Measurements from ENCODE around the gene LRPAP1.
"Not testable (repeated sequence)": the region's sequence is repeated elsewhere in the genome, so short reads cannot be mapped to it uniquely, and the experiment has no call there.

The LRPAP1 gene

GRCh38 chr4:3471098-3471760, 61.0 kb downstream of the LRPAP1 start:
- DNase-seq, result no peak

DNA sequence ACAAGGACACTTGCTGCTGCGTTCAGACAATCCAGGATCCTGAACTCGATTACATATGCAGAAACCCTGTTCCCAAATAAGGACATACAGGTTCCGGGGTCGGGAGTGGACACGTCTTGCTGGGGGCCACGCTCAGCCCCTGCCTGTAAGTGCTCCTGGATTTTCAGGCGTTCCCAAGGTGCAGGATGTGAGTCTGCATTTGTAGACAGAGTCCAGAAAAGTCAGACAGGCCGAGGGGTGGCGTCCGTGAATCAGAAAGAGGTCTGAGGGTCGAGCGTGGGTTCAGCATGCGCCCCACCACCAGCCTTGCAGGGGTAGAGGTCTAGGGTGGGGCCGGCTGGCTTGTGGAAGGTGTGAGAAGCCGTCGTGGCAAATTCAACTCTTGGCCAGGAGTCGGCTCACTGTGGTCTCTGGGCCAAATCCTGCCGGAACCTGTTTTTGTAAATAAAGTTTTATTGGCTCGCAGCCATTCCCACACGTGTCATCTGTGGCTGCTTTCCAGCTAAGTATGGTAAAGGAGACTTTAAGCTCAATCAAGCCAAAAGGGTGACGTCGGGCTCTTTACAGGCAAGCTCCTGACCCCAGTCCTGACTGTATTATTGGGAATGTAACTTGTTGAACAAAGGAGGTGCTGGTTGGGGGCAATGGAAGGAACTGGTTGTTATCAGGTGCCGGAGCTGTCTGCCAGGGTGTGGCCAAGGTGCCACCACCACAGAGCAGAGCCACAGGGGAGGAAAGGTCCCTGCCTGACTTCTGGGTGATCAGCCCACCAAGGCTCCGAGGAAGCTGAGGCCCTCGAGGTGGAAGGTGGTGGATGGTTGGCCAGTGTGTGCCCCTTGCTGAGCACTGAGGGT, 61.8 kb downstream of the LRPAP1 start:
- peak; percentile 10 for DNase-seq

DNA sequence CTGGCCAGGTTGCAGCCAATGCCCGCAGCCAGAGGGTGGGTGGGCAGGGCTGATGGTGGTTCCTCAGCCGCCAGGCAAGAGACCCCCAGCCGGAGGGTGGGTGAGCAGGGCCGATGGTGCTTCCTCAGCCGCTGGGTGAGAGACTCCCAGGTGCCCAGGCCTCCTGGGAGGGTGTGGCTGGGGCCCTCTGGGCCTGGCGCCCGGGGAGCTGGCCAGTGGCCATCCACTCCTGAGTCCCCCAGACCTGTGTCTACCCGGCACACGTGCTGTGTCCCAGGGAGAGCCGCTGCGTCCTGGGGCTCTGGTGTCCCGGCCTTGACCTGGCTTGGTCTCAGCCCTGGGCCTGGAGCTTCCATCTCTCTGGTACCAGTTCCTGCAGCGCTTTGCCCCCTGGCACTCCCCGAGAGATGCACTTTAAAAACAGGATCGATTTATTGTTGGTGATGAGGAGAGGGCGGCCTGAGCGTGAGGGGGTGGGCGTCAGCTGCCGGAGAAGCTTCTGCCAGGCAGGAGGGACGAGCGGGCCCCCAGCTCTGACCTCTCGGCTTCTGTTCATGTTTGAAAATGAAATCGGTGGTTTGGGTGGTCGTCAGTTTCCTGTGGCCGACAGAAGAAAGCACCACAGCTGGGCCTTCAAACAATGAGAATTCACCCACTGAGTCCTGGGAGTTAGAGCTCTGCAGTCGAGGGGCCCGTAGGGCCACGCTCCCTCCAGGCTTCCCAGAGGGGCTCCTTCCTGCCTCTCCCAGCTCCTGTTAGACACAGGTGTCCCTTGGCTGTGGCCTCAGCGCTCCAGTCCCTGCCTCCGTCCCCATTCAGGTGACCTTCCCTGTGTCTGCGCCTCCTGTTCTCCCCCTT, 62.6 kb downstream of the LRPAP1 start:
- no peak for DNase-seq

DNA sequence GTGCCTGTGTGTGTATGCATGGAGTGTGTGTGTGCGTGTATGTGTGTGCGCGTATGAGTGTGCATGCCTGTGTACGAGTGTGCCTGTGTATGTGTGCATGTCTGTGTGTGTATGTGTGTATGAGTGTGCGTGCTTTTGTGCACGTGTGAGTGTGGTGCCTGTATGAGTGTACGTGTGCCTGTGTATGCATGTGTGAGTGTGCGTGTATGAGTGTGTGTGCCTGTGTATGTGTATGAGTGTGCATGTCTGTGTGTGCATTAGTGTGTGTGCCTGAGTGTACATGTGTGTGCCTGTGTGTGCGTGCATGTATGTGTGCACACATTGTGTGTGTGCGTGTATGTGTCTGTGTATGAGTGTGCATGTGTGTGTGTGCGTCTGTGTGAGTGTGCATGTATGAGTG, 63.4 kb downstream of the LRPAP1 start:
- DNase-seq, result no peak

DNA sequence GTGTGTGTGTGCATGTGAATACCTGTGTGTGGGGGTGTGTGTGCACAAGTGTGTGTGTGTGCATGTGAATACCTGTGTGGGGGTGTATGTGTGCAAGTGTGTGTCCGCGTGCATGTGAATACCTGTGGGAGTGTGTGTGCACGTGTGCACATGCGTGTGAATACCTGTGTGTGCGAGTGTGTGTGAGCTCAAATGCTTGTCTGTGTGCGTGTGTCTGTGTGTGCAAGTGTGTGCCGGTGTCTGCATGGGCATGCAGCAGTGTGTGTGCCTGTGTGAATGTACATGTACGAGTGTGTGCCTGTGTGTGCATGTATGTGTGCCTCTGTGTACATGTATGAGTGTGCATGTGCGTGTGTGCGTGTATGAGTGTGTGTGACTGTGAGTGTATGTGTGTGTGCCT, 64.1 kb downstream of the LRPAP1 start:
- DNase-seq, result no peak

DNA sequence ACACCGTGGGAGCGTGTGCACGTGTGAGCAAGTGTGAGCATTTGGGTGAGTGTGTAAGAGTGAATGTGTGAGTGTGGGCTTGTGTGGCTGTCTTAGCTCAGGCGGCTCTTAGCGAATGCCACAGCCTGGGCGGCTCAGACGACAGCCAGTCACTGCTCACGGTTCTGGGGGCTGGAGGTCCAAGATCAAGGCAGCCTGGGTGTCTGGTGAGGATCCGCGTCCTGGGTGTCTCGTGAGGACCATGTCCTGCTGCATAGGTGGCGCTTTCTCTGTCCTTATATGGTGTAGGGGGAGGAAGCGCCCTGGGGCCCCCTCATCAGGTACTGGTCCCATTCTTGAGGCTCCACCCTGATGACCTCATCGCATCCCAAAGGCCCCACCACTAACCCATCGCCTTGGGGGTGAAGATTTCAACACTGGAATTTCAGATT, 64.6 kb downstream of the LRPAP1 start:
- no peak for DNase-seq

DNA sequence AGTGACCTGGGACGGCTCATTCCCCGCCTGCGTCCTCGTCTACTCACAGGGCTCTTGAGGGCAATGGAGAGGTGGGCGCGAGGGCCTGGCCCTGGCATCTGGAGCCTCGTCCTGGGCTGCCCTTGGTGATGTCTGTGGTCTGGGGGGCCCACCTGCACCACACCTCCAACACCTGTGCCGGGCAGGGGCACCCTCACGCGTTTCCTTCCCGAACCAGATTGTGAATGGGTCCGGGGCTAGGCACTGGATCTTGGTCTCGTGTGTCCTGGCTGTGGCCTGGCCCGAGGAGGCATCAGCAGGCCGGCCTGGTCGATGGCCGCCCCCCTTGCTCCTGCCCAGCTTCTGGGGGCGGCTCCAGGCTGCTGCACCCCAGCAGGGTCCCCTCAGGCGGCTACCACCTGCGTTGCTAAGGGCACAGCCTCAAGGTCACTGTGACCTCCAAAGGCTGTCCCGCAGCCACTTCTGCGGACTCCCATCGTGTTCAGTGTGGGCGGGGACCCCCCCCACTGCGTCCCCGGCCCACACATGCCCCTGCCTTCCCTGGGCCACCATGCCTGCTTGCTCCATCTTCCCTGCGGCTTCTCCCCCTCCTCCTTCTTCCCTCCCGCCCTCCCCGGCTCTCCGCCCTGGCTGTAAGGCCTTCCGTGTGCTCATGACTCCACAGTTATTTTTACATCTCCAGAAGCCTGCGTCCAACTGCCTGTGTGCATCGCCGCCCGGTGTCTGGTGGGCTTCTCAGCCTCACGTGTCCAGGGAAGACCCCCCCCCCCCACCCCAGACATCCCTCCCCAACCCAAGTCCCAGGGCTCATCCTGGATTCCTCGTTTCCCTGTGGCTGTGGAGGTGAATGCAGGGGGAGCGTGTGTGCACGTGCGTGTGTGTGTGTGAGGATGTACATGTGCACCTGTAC, 65.3 kb downstream of the LRPAP1 start:
- no peak for DNase-seq

- DNase-seq, result no peak
These were observed 66.2 kb downstream of the LRPAP1 start for GRCh38 chr4:3465698-3466671.

GRCh38 chr4:3464911-3465697, 67.1 kb downstream of the LRPAP1 start:
- no peak for DNase-seq

DNA sequence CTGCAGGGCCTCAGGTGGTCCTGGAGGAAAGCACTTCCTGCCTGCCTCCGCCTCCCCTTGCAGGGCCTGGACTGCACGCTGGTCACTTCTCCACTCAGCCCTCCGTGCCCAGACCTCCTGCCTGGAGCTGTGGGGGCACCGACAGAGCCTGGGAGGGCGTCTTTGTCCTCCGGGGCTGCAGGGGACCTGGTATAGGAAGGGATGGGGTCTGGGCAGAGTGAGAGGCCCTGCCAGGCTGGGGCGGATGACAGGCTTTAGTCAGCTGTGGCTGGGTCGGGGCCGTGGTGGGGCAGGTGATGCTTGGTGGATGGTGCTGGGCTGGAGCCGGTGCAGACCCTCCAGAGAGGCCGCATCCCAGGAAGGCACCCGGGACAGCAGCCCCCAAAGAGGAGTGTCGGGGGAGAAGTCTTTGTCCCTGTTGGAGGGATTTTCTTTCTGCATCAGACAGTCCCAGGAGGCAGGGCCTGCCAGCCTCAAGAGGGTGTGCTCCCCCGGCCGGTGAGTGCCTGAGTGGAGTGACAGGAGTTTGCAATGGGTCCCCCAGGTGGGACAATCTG, 67.8 kb downstream of the LRPAP1 start:
- no peak for DNase-seq

GRCh38 chr4:3463556-3464348, 68.5 kb downstream of the LRPAP1 start:
- no peak for DNase-seq

DNA sequence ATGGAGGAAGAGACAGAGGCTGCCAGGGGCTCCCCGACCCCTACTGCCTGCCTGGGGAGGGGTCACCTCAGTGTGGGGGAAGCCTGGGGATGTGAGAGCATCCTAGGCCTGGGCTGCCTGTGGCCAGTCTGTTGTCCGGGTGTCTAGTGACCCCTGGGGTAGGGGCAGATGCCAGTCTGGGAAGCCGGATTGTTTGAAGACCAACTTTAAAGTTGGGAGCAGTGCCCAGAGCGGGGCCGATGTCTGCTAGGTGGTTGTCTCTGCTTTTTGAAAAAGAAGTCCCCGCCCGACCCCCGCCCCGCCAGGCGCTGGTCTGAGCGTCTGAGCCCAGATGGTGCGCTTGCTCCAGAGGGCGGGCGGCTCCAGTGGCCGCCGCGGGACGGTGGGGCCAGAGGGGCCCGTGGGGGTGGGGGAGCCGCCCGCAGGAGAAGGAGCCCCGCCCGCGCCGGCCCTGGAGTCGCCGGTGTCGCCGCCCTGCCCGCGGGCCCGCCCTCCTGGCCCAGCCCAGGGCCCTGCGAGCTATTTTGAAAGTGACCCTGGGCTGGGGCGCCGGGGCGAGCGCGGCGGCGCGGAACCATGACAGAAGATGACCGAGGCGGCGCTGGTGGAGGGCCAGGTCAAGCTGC, 69.3 kb downstream of the LRPAP1 start, which contains the start of gene DOK7:
Gene DOK7, plus strand, starts transcription at position 517 of the 626 bp plus-strand sequence. Its CDS starts 70 bp downstream, at position 587.
- no peak for DNase-seq

GRCh38 chr4:3462321-3462789, 69.9 kb downstream of the LRPAP1 start:
- DNase-seq, result no peak

DNA sequence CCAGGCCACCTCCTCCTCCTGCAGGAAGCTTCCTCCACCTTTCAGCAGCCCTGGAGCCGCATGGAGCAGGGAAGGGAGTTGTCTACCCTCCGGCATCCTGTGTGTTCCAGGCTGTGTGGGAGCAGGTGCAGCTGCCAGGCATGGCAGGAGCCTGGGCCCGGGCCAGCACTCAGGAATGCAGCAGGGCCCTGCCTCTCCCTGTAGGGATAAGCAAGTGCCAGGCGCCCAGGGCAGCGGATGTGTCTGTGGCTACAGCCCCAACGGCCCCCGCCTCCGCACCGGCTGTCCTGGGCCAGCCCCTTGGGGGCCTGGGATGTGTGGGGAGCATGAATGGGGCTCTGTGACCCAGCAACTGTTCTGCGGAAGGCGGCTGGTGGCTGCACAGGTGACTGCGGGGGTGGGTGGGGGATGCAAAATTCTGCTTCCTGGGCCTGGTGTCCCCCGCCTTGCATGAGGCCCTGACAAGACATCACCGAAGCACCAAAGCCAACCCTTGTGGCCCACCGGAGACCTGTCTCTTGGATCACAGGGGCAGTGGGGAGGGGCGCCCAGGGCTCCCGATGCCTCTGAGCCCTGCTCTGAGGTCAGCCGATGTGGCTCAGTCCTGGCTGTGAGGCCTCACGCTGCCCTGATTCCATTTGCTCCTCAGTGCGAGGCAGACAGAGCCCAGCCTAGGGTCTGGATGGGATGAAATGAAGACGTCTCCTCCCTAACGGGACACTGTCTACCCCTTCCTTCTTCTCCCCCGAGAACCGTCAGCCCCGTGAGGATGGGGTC, 70.5 kb downstream of the LRPAP1 start:
- DNase-seq, result peak; percentile 31

- DNase-seq, result no peak
These were observed 71.3 kb downstream of the LRPAP1 start for GRCh38 chr4:3460926-3461325.

DNA sequence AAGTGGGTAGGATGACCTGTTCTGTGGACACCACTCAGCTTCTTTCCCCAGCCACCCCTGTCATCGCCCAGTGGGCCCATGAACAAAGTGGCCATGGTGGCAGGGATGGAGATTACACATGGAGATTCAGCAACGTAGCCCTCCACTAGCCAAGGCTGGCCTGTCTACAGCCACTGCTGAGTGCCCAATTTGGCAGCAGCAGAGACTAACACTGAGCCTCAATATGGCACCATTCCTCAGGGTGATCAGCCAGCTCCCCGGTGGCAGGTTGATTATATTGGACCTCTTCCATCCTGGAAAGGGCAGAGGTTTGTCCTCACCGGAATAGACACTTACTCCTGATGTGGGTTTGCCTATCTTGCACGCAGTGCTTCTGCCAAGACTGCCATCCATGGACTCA, 73.1 kb downstream of the LRPAP1 start:
- DNase-seq, result not testable (repeated sequence)

DNA sequence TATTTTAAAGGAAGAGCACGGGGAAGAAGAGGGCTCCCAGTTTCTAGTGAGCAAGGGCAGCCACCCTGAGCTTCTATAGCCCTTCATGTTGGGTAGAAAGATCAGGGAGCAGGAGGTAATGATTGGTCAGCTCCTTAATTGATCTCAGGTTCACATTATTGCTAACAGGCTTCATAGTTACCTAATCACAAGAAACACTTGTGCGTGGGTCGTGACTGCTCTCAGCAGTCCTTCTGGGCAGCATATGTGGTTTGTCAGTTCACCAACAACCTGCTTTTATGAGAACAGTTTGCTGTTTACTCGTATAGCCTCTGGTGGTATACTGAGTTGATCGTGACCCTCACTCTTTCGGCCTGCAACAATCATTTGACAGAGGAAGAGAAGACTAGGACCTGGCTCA, 73.9 kb downstream of the LRPAP1 start:
- DNase-seq, result no peak
